ENCODE results near the gene ILDR1. TPM values are rescaled to one million over a fixed set of nuclear protein-coding genes. Genes with fewer than 3 reads are reported as not detected.

Gene ILDR1
- total RNA-seq, 1 donor from 2014 or later, result 0.16 TPM

DNA sequence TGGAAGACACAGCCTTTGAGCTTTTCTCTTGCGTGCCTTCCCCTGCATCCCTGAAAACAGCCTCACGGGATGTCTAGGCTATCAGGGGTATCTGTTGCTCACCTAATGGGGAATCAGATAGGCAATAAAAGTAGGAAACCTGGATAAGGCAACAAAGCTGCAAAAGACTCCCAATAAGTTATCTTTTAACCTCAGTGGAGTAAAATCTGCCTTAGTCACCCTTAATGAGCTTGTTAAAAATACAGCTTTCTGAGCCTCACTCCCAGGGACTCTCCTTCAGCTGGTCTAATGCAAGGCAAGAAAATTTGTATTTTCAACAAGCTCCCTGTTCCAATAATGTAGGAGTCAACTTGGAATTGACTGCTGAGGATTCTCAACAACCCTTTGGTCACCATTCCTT lies 25.6 kb downstream of the ILDR1 start:
- H3K36me3 Mint-ChIP-seq (ENCODE audit: low read depth), result no peaks in the 10 kb centered on the region
- no peaks in the 10 kb centered on the region for H3K9me3 Mint-ChIP-seq
- DNase-seq, result no peak
- intact Hi-C loops (cut with micrococcal nuclease), result loop anchor here (5.0 kb wide), 1 partner anchor 96 kb away; no protein-coding TSS in a partner anchor
- peaks cover 26% of the 10 kb centered on the region for H3K4me1 Mint-ChIP-seq
- no peak overlapping the region for H3K4me3 Mint-ChIP-seq
- no peak overlapping the region for H3K27ac Mint-ChIP-seq
- H3K27me3 Mint-ChIP-seq, result peaks cover 3% of the 10 kb centered on the region

DNA sequence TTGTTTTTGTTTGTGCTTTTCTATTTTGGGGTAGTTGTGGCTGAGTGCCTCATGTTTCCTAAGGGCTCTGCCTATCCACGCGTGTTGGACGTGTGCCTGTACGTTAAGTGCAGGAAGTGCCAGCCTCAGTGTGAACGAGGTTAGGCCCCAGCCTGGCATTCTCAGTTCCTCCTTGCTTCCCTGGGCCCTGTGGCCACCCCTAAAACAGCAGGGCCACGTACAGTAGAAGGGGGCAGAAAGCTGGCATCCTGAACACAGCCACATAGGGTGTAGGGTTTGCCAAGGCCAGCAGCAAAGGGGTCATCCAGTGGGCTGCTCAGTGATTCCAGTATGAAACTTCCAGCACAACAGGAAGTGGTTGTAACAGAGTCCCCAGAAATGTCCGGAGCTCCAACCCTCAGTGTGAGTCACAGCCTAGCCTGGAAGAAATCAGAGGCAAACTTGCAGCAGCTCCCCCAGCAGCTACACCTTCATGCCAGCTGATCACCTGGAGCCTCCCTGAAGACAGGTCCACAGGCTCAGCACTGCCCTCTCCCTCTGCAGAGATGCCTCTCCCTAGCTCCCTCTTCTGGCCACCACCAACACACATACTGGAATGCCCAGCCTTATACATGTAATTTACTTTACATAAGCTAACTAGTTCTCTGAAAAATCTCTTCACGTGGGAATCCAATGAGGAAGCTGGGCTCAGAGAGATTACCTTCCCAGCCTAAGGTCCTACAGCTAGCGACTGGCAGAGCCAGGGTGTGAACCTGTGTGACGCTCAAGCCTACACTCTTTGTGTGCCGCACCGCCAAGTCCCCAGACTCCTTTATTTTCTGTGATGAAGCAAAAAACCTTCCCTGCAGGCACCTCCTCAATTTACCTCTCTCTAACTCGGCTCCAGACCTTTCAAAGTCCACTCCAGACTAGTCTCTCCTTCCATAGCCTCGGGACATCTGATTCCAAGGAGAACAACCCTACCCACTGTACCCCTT lies 26.6 kb downstream of the ILDR1 start:
- H3K27ac Mint-ChIP-seq, result peak overlapping the region; percentile 68
- H3K4me3 Mint-ChIP-seq, result no peak overlapping the region
- no peaks in the 10 kb centered on the region for H3K36me3 Mint-ChIP-seq (ENCODE audit: low read depth)
- peak; percentile 70 for DNase-seq
- no peaks in the 10 kb centered on the region for H3K9me3 Mint-ChIP-seq
- intact Hi-C loops (cut with micrococcal nuclease), result loop anchor here (5.0 kb wide), 1 partner anchor 97 kb away; no protein-coding TSS in a partner anchor
- no peaks in the 10 kb centered on the region for H3K27me3 Mint-ChIP-seq
- H3K4me1 Mint-ChIP-seq, result peaks cover 26% of the 10 kb centered on the region

DNA sequence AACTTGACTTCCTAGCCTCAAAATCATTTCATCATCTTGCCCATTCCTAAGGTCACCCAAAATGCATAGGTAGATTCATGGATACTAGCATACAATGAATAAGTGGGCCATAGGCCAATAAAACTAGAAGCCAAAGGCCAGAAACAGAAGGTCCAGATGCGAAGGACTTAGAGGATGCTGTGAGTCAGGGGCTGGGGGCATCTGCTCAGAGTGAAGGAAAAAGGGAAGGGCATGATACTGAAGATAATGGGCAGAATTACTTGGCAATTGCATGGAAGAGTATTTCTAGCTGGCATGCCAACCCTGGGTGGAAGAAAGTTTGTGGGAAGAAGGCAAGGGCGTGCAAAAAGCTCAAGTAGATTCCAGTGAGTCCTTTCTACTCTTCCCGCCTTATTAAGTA lies 27.5 kb downstream of the ILDR1 start:
- Mint-ChIP-seq H3K4me3 (no peak overlapping the region), H3K36me3 (ENCODE audit: low read depth) (no peaks in the 10 kb centered on the region), H3K4me1 (peaks cover 26% of the 10 kb centered on the region), H3K27me3 (no peaks in the 10 kb centered on the region), H3K27ac (peak overlapping the region; percentile 14), H3K9me3 (no peaks in the 10 kb centered on the region)
- intact Hi-C loops (cut with micrococcal nuclease), result no loop called here
- DNase-seq, result no peak

DNA sequence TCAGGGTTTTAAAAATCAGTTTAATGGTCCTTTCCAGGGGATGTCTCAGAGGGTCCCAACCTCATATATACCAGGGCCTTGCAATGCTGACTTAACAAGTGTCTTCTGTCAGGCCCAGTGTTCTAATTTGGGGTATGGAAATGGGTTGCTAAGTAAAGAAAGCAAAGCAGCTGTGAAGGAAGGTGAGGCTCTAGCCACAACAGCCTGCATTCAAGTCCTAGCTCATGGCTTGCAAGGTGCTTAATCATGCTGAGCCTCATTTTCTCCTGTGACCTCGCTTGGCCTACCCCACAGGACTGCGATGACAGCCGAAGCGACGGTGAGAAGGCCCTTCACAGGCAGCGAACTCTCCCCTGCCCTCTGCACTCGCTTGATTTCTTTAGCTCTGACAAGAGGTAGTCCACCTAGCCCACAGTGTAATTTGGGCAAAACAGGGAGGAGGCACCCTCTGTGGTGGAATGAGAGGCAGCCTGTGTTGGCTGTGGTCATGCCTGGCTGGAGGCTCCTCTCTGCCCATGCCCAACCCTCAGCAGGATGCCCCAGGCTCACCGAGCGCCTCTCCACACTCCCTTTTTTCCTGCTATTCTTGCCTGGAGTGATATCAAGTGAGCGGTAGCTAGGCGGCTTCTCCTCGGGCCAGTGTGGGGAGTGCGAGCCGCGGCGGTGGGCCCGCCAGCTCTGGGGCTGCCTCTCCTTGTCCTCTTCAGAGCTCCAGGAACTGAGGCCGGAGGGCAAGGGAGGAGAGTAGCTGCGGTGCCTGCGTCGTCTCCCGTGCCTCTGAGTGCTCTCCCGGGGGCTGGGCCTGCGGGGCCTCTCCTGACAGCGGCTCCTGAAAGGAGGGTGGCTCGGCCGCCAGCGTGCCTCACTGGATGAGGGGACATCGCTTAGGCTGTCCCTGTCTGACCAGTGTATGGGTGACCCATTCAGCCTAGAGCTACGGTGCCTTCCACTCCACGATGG lies 29.2 kb downstream of the ILDR1 start:
- Mint-ChIP-seq H3K4me1 (peaks cover 26% of the 10 kb centered on the region), H3K9me3 (no peaks in the 10 kb centered on the region), H3K36me3 (ENCODE audit: low read depth) (no peaks in the 10 kb centered on the region), H3K4me3 (no peak overlapping the region), H3K27ac (no peak overlapping the region), H3K27me3 (no peaks in the 10 kb centered on the region)
- intact Hi-C loops (cut with micrococcal nuclease), result no loop called here
- peak; percentile 51 for DNase-seq

DNA sequence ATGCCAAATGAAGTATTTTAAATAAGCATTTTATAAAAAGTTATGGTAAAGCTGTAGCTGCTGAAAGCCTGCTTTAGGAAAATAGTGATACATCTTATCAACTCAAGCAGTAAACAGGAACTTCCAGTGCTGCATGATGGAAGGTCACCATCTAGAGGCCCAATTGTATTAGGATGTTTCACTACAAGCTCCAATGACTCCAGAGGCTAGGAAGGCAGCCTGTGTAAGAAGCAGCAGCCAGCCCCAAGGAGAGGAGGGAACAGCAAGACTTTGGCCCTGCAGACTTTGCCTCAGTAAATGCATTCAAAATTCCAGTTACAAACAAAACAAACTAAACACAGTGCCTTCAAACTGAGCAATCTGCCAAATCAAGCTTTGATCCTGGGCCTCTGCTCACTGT lies 32.1 kb downstream of the ILDR1 start:
- Mint-ChIP-seq H3K4me3 (no peak overlapping the region), H3K4me1 (peaks cover 9% of the 10 kb centered on the region), H3K27ac (no peak overlapping the region), H3K36me3 (ENCODE audit: low read depth) (no peaks in the 10 kb centered on the region), H3K9me3 (peaks cover 4% of the 10 kb centered on the region), H3K27me3 (no peaks in the 10 kb centered on the region)
- DNase-seq, result peak; percentile 54
- intact Hi-C loops (cut with micrococcal nuclease), result no loop called here

DNA sequence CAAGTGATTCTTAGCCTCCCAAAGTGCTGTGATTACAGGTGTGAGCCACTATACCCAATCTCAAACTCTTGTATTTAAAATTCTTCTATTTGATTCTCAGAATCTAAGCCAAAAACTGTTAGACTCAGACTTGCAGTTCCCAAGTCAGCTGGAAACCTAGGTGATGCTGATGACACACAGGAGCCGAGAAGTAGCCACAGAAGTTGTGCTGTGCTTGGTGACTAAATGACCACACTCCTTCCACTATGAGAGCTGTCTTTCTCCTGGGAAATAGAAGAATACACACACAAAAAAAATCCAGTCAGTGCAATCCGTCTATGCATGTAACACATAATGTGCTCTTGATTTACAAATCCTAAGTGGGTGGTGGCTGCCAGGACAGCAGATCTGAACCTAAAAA lies 33.9 kb downstream of the ILDR1 start:
- Mint-ChIP-seq H3K27ac (peak overlapping the region; percentile 48), H3K4me3 (no peak overlapping the region), H3K4me1 (peaks cover 9% of the 10 kb centered on the region), H3K9me3 (peaks cover 14% of the 10 kb centered on the region), H3K27me3 (peaks cover 2% of the 10 kb centered on the region), H3K36me3 (ENCODE audit: low read depth) (peaks cover 2% of the 10 kb centered on the region)
- DNase-seq, result peak; percentile 57
- intact Hi-C loops (cut with micrococcal nuclease), result no loop called here

DNA sequence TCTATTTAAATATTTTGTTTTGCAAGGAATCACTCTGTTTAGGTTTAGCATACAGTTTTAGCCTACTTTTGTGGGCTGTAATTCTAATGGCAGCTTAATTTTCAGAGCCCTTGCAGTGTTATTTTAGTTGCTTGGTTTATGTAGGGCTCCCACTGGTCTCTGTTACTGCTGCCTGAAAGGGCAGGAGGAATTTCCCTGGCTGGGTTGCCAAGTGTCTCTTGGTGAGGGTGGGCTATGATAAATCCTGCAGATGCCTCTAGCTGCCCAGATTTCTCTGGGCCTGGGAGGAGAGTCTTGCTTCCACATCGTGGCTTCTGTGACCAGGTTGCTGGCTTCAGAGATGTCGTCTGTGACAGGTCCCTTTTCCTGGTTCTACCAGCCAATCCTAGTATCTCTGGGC lies 36.2 kb downstream of the ILDR1 start:
- H3K36me3 Mint-ChIP-seq (ENCODE audit: low read depth), result peaks cover 2% of the 10 kb centered on the region
- DNase-seq, result peak; percentile 25
- no peak overlapping the region for H3K4me3 Mint-ChIP-seq
- peaks cover 18% of the 10 kb centered on the region for H3K9me3 Mint-ChIP-seq
- H3K27ac Mint-ChIP-seq, result no peak overlapping the region
- H3K27me3 Mint-ChIP-seq, result peaks cover 2% of the 10 kb centered on the region
- H3K4me1 Mint-ChIP-seq, result peaks cover 12% of the 10 kb centered on the region
- intact Hi-C loops (cut with micrococcal nuclease), result no loop called here

DNA sequence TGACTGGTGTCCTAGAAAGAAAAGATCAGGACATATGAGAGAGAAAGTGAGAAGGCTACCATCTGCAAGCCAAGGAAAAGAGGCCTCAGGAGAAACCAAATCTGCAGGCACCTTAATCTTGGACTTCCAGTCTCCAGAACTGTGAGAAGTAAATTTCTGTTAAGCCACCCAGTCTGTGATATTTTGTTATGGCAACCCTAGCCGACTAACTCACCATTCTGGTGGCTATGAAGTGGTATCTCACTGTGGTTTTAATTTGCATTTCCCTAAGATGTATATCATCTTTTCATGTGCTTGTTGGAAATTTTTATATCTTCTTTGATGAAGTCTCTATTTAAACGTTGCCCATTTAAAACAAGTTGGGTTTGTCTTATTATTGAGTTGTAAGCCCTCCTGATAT lies 40.6 kb downstream of the ILDR1 start:
- H3K36me3 Mint-ChIP-seq (ENCODE audit: low read depth), result peaks cover 2% of the 10 kb centered on the region
- peaks cover 31% of the 10 kb centered on the region for H3K9me3 Mint-ChIP-seq
- H3K4me3 Mint-ChIP-seq, result no peak overlapping the region
- intact Hi-C loops (cut with micrococcal nuclease), result no loop called here
- H3K27ac Mint-ChIP-seq, result no peak overlapping the region
- peaks cover 2% of the 10 kb centered on the region for H3K27me3 Mint-ChIP-seq
- peaks cover 5% of the 10 kb centered on the region for H3K4me1 Mint-ChIP-seq
- peak; percentile 54 for DNase-seq

DNA sequence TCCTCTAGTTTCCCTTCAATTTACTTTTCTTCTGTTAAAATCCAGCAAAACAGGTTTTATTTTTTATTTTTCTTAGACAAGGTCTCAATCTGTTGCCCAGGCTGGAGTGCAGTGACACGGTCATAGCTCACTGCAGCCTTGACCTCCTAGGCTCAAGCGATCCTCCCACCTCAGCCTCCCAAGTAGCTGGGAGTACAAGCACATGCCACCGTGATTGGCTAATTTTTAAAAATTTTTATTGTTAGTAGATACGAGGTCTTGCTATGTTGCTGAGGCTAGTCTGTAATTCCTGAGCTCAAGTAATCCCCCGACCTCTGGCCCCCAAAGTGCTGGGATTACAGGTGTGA lies 41.6 kb downstream of the ILDR1 start:
- intact Hi-C loops (cut with micrococcal nuclease), result no loop called here
- peaks cover 2% of the 10 kb centered on the region for H3K27me3 Mint-ChIP-seq
- H3K36me3 Mint-ChIP-seq (ENCODE audit: low read depth), result peaks cover 2% of the 10 kb centered on the region
- no peak overlapping the region for H3K27ac Mint-ChIP-seq
- no peak for DNase-seq
- no peak overlapping the region for H3K4me3 Mint-ChIP-seq
- H3K4me1 Mint-ChIP-seq, result peaks cover 5% of the 10 kb centered on the region
- peaks cover 31% of the 10 kb centered on the region for H3K9me3 Mint-ChIP-seq

DNA sequence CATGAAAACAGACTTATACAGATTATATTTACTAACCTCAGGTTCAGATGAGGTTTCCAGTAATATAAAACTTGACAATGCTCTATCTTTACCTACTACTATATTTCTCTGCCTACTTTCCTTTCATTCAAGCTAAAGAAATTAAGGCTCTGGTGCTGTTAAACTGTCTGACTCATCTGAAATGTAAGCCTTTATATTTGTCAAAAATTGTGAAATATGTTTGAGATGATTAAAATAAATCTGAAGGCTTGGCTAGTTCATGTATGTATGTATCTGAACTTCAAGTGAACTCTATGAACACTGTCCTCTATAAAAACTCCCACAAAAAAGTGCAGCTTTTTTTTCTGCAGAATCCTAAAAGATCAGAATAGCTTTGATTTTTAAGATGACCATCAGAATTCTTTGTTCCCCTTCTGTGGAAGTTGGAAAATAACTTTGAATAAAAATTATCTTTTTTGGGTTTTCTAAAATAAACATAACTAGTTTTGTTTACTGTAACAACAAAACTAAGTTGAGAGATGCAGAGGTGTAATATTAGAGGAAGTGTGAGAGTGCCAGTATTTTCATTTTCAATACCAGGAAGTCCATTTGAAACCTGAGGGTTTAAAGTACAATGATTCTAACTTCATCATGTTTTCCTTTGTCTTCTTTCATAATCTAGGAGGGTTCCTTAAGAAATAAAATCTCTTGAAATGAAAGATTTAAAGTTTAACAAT lies 42.2 kb downstream of the ILDR1 start:
- H3K27me3 Mint-ChIP-seq, result peaks cover 2% of the 10 kb centered on the region
- peaks cover 30% of the 10 kb centered on the region for H3K9me3 Mint-ChIP-seq
- DNase-seq, result no peak
- H3K36me3 Mint-ChIP-seq (ENCODE audit: low read depth), result peaks cover 2% of the 10 kb centered on the region
- peaks cover 5% of the 10 kb centered on the region for H3K4me1 Mint-ChIP-seq
- H3K27ac Mint-ChIP-seq, result no peak overlapping the region
- no peak overlapping the region for H3K4me3 Mint-ChIP-seq
- intact Hi-C loops (cut with micrococcal nuclease), result no loop called here

DNA sequence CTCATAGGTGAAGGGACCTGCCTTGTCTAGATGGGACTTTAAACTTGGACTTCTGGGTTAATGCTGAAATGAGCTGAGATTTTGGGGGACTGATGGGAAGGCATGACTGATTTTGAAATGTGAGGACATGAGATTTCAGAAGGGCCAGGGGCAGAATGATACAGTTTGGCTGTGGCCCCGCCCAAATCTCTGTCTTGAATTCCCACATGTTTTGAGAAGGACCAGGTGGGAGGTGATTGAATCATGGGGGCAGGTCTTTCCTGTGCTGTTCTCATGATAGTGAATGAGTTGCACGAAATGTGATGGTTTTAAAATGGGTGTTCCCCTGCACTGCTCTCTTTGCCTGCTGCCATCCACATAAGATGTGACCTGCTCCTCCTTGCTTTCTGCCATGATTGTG lies 42.8 kb downstream of the ILDR1 start:
- Mint-ChIP-seq H3K36me3 (ENCODE audit: low read depth) (peaks cover 5% of the 10 kb centered on the region), H3K4me3 (no peak overlapping the region), H3K9me3 (peaks cover 31% of the 10 kb centered on the region), H3K27me3 (peaks cover 2% of the 10 kb centered on the region), H3K27ac (no peak overlapping the region), H3K4me1 (peaks cover 5% of the 10 kb centered on the region)
- DNase-seq, result no peak
- intact Hi-C loops (cut with micrococcal nuclease), result no loop called here

DNA sequence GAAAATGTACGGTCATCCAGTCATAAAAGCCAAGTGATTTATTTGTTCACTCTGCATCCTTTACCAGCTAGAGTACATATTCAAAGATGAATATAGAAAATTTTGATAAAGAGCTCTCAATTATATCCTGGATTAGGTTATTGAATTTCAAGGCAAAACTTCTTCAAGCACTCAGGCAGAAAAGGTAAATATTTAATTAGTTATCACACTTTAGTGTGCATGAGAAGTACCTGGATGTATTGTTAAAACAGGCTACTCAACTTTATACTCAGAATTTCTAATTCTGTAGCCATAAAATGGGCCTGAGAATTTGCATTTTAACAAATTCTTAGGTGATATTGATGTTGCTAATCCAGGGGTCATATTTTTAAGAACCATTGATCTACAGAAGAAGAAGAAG lies 45.3 kb downstream of the ILDR1 start:
- H3K9me3 Mint-ChIP-seq, result peaks cover 20% of the 10 kb centered on the region
- no peak overlapping the region for H3K4me3 Mint-ChIP-seq
- H3K27me3 Mint-ChIP-seq, result no peaks in the 10 kb centered on the region
- H3K27ac Mint-ChIP-seq, result no peak overlapping the region
- peaks cover 5% of the 10 kb centered on the region for H3K4me1 Mint-ChIP-seq
- DNase-seq, result no peak
- H3K36me3 Mint-ChIP-seq (ENCODE audit: low read depth), result peaks cover 3% of the 10 kb centered on the region
- intact Hi-C loops (cut with micrococcal nuclease), result no loop called here

DNA sequence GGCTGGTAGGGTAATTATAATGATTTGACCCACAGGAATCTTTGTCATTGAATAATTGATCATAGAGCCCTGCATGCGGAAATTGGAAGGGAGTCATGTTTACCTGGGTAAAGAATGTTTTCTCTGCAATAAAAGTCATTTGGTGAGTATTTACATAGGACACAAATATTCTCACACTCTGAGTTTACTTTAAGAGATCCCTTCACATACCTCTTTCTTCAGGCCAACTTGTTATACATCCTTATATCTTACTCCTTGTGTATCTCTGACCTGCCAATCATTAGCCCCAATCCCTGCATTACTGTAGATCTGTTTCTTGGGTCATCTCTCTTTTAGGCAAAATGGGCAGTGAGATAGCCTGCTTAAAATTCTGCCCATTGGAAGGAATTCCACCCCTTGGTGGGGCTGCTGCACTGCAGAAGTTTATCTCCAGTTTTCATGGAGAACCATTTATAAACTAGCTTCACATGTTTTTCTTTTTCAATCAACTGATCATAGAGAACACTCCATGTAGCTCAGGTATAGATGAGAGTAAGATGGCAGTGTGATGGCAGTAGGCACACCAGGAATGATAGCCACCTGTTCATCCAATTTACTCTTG lies 46.2 kb downstream of the ILDR1 start:
- no peak for DNase-seq
- H3K27me3 Mint-ChIP-seq, result no peaks in the 10 kb centered on the region
- intact Hi-C loops (cut with micrococcal nuclease), result no loop called here
- H3K36me3 Mint-ChIP-seq (ENCODE audit: low read depth), result peaks cover 3% of the 10 kb centered on the region
- peaks cover 2% of the 10 kb centered on the region for H3K4me1 Mint-ChIP-seq
- H3K27ac Mint-ChIP-seq, result no peak overlapping the region
- no peak overlapping the region for H3K4me3 Mint-ChIP-seq
- peaks cover 20% of the 10 kb centered on the region for H3K9me3 Mint-ChIP-seq

Measured in activated CD4-positive, alpha-beta T cell treated with anti-CD3 and anti-CD28 coated beads, Interleukin-2, amount 10 ng/mL, durations not matched to agents 24 days and 14 days (primary cell).